Fibroblast of skin of right quadriceps (primary cell): Measurements from ENCODE around the gene NRXN2.
"Not testable (repeated sequence)": the region's sequence is repeated elsewhere in the genome, so short reads cannot be mapped to it uniquely, and the experiment has no call there.

Experiments
- DNase-seq: peaks from one replicate; pipeline ENCODE4 v3.0.0-alpha.2; 2013

Gene NRXN2

GRCh38 chr11:64719406-64719805 lies 3.6 kb downstream of the NRXN2 start:
- no peak for DNase-seq

- DNase-seq = no peak
Observed at GRCh38 chr11:64718780-64719124, 4.2 kb downstream of the NRXN2 start.

GRCh38 chr11:64718084-64718779 lies 4.8 kb downstream of the NRXN2 start:
- DNase-seq = no peak

GRCh38 chr11:64717268-64717578 lies 5.8 kb downstream of the NRXN2 start:
- DNase-seq = no peak

- DNase-seq = no peak
Observed at GRCh38 chr11:64716473-64717267, 6.3 kb downstream of the NRXN2 start.

GRCh38 chr11:64715756-64716472 lies 7.1 kb downstream of the NRXN2 start:
- no peak for DNase-seq

- no peak for DNase-seq
Observed at GRCh38 chr11:64715110-64715509, 7.9 kb downstream of the NRXN2 start.

GRCh38 chr11:64714666-64715065 lies 8.3 kb downstream of the NRXN2 start:
- no peak for DNase-seq

GRCh38 chr11:64713781-64714363 lies 9.1 kb downstream of the NRXN2 start:
- no peak for DNase-seq

- peak; percentile 23 for DNase-seq
Observed at GRCh38 chr11:64713016-64713707, 9.8 kb downstream of the NRXN2 start.

GRCh38 chr11:64712430-64713015 lies 10.5 kb downstream of the NRXN2 start:
- no peak for DNase-seq

GRCh38 chr11:64711956-64712362 lies 11.0 kb downstream of the NRXN2 start:
- no peak for DNase-seq

GRCh38 chr11:64711138-64711955 lies 11.7 kb downstream of the NRXN2 start:
- no peak for DNase-seq

- DNase-seq = peak; percentile 46
Observed at GRCh38 chr11:64710418-64711137, 12.4 kb downstream of the NRXN2 start.

- no peak for DNase-seq
Observed at GRCh38 chr11:64705501-64705900, 17.5 kb downstream of the NRXN2 start.

- no peak for DNase-seq
Observed at GRCh38 chr11:64703048-64703447, 19.9 kb downstream of the NRXN2 start.

- not testable (repeated sequence) for DNase-seq
Observed at GRCh38 chr11:64701956-64702355, 21.0 kb downstream of the NRXN2 start.

GRCh38 chr11:64698427-64698826 lies 24.6 kb downstream of the NRXN2 start:
- no peak for DNase-seq

- no peak for DNase-seq
Observed at GRCh38 chr11:64697663-64698375, 25.2 kb downstream of the NRXN2 start.

GRCh38 chr11:64696045-64696444 lies 27.0 kb downstream of the NRXN2 start:
- no peak for DNase-seq
